ENCODE results near the gene YES1.

Gene YES1

DNA sequence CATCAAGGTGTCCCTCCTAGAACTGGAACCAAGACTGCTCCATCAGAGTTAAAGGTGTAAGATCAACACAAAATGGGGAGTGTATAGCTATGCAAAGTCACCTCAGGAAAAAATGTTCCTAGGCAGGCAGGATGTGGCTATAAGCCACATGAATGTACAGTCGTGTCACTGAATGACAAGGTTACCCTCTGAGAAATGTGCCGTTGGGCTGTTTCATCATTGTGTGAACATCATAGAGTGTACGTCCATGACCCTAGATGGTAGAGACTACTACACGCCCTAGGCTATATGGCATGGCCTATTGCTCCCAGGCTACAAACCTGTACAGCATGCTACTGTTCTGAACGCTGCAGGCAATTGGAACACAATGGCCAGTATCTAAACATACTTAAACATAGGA is 130.1 kb downstream of the YES1 start:
- peak in 1 of 2 donors; percentile 53 for DNase-seq

DNA sequence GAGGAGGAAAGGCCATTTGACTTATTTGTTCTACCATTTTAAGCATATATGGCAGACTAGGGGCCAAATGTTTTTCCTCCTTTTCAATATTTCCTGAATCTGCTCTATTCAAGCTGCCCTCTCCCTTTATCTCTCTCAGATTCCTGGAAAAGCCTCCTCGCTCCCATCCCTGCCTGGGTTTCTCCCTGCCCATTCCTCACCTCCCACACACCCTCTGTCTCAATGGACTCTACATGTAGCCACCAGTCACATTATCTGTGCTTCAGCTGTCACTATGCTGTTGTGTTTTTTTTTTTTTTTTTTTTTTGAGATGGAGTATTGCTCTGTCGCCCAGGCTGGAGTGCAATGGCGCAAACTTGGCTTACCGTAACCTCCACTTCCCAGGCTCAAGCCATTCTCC is 131.7 kb downstream of the YES1 start:
- DNase-seq: no peak

DNA sequence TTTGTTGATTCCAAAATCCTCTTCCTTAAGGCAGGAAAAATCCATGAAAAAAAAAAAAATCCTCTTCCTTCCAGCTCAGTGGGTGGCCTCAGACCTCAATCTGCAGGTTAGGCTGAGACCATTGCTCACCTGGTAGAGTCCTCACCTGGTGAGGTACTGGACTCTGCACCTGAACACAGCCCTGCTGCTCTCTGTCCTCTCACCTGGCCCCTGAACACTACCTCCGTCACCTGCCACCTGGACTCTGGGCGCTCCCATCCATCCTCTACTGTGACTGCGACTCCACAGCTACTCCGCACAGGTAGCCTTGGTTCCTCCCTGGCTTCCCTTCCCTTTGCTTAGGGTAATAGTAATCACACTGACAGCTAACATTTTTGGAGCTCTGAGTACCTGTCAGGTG is 132.5 kb downstream of the YES1 start:
- no peak for DNase-seq

DNA sequence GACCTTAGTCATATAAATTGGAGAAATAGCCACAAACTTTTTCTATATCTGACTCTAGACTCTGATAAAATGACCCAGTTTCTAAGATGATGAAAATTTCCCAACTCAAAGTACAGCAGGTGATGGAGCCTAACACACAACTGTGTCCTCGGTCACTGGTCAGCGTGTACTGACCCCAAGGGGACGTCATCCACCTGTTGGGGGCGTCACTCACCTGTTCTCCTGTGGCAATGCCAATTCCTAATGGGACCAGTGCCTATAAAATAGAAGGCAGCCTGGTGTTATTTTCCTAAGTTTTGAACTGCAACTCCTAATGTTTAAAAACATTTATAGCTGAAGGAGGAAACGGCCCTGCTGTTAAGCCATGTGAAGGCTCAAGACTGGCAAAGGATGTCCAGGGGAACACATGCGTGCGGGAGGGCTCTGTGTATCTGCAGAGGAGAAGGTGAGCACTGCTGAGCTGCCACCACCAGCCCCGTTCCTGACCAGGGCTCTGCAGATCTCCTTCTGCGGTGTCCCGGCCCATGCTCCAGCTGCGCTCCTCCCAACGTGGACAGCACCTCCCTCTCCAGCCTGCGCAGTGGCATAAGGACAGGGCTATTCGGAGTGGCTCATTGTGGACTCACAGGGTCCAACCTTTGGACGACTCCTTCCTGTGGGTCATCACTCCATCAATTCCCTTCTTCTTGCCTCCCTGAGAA is 133.4 kb downstream of the YES1 start:
- no peak for DNase-seq

GRCh38 chr18:677951-678381 is 134.1 kb downstream of the YES1 start:
- DNase-seq: no peak

GRCh38 chr18:677145-677544 is 134.9 kb downstream of the YES1 start:
- DNase-seq: no peak

GRCh38 chr18:676736-677135 is 135.3 kb downstream of the YES1 start:
- no peak for DNase-seq

DNA sequence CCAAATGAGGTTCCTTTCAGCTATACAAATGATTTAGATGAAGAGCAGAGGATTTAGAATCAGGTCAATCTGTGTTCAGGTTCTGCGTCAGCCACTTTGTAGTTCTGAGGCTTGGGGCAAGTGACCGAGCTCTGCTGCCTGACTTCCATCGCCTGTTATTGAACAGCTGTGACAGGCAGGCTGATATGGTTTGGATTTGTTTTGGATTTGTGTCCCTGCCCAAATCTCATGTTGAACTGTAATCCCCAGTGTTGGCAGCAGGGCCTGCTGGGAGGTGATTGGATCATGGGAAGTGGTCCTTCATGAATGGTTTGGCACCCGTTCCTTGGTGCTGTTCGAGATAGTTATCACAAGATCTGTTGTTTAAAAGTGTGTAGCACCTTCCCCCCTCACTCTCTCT is 136.0 kb downstream of the YES1 start:
- DNase-seq: no peak

DNA sequence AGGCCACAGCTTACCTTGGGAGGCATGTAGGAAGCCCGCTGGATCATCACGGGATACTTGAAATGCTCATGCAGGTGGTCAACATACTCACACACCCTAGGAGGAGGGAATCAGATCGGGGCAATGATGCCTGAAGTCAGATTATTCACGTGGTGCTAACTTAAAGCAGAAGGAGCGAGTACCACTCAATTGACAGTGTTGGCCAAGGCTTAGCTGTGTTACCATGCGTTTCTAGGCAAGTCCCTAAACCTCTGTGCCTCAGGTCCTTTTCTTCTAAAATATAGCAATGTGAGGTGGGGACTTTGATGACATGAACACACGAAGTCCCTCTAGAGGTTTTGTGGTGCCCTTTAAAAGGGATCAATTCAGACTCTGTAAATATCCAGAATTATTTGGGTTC is 136.7 kb downstream of the YES1 start:
- DNase-seq: no peak

DNA sequence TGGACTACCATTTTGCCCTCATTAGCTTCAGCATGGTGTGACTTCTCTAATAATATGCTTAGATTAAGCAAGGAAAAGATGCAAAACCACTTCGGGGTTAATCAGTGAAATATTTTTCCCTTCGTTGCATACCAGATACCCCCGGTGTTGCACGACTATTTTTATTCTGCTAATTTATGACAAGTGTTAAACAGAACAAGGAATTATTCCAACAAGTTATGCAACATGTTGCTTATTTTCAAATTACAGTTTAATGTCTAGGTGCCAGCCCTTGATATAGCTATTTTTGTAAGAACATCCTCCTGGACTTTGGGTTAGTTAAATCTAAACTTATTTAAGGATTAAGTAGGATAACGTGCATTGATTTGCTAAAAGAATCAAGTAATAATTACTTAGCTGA is 138.3 kb downstream of the YES1 start:
- no peak for DNase-seq

DNA sequence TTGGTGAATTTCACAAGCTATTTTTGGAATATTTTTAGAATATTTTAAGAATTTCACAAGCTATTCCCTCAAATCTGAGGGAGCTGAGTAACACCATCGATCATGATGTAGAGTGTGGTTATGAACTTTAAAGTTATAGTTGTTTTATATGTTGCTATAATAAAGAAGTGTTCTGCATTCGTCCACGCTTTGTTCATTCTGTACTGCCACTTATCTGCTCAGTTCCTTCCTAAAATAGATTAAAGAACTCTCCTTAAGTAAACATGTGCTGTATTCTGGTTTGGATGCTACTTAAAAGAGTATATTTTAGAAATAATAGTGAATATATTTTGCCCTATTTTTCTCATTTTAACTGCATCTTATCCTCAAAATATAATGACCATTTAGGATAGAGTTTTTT is 138.7 kb downstream of the YES1 start:
- DNase-seq: no peak
